ENCODE data around the gene GMPPA. TPM values are rescaled to one million over a fixed set of nuclear protein-coding genes. Genes with fewer than 3 reads are reported as not detected.

GMPPA gene
- total RNA-seq, 2 experiments from 2014 or later: 32.4 to 34.2 TPM

- ChIA-PET CTCF (interaction anchor here (1.0 to 4.6 kb wide), 10 partner anchors 8 to 117 kb away, joined by 3 to 34 read pairs (median 6); partner anchors contain the start of gene GMPPA), POLR2A (no interaction called here)
- Mint-ChIP-seq H3K27me3 (peaks cover 69% of the 10 kb centered on the region), H3K27ac (no peak overlapping the region), H3K4me3 (no peak overlapping the region), H3K9me3 (no peaks in the 10 kb centered on the region), H3K4me1 (ENCODE audit: low read depth) (peaks cover 7% of the 10 kb centered on the region), H3K36me3 (ENCODE audit: low read depth) (no peaks in the 10 kb centered on the region)
- DNase-seq: no peak
- no peak for ATAC-seq
- intact Hi-C loops (cut with micrococcal nuclease): no loop called here
- TF ChIP-seq CTCF (IDR thresholded peaks at IDR 0.05): no peak
Measured at GRCh38 chr2:219520079-219520478, 21.4 kb downstream of the GMPPA start.

GRCh38 chr2:219521066-219521880, 22.6 kb downstream of the GMPPA start:
- Mint-ChIP-seq H3K27ac (no peak overlapping the region), H3K27me3 (peaks cover 63% of the 10 kb centered on the region), H3K4me1 (ENCODE audit: low read depth) (peaks cover 7% of the 10 kb centered on the region), H3K9me3 (no peaks in the 10 kb centered on the region), H3K4me3 (no peak overlapping the region), H3K36me3 (ENCODE audit: low read depth) (no peaks in the 10 kb centered on the region)
- DNase-seq: peak; percentile 30
- CTCF ChIA-PET: interaction anchor here (0.6 to 4.6 kb wide), 13 partner anchors 9 to 118 kb away, joined by 3 to 34 read pairs (median 5); partner anchors contain the start of gene GMPPA
- intact Hi-C loops (cut with micrococcal nuclease): no loop called here
- ATAC-seq: peak; percentile 65
- peak; percentile 50 for TF ChIP-seq CTCF (IDR thresholded peaks at IDR 0.05)
- POLR2A ChIA-PET: interaction anchor here (0.6 kb wide), 1 partner anchor 1912 kb away, joined by 3 read pairs; no protein-coding TSS in a partner anchor

- Mint-ChIP-seq H3K4me3 (no peak overlapping the region), H3K9me3 (no peaks in the 10 kb centered on the region), H3K27me3 (peaks cover 62% of the 10 kb centered on the region), H3K4me1 (ENCODE audit: low read depth) (peaks cover 7% of the 10 kb centered on the region), H3K27ac (no peak overlapping the region), H3K36me3 (ENCODE audit: low read depth) (no peaks in the 10 kb centered on the region)
- intact Hi-C loops (cut with micrococcal nuclease): no loop called here
- CTCF ChIA-PET: interaction anchor here (0.9 to 10.0 kb wide), 9 partner anchors 8 to 55 kb away, joined by 3 to 283 read pairs (median 4); partner anchors contain the start of genes ASIC4 and GMPPA
- ATAC-seq (peak; percentile 28), DNase-seq (no peak)
- TF ChIP-seq CTCF (IDR thresholded peaks at IDR 0.05): no peak
- POLR2A ChIA-PET: interaction anchor here (0.6 kb wide), 1 partner anchor 1911 kb away, joined by 3 read pairs; no protein-coding TSS in a partner anchor
Measured at GRCh38 chr2:219522111-219523030, 23.7 kb downstream of the GMPPA start.

- POLR2A ChIA-PET: no interaction called here
- Mint-ChIP-seq H3K9me3 (no peaks in the 10 kb centered on the region), H3K27me3 (peaks cover 61% of the 10 kb centered on the region), H3K27ac (no peak overlapping the region), H3K36me3 (ENCODE audit: low read depth) (no peaks in the 10 kb centered on the region), H3K4me3 (no peak overlapping the region), H3K4me1 (ENCODE audit: low read depth) (peaks cover 7% of the 10 kb centered on the region)
- CTCF ChIA-PET: interaction anchor here (0.8 to 10.0 kb wide), 7 partner anchors 9 to 56 kb away, joined by 3 to 283 read pairs (median 4); partner anchors contain the start of genes ASIC4 and GMPPA
- ATAC-seq: peak; percentile 32
- peak; percentile 24 for DNase-seq
- intact Hi-C loops (cut with micrococcal nuclease): no loop called here
- TF ChIP-seq CTCF (IDR thresholded peaks at IDR 0.05): no peak
Measured at GRCh38 chr2:219523031-219523671, 24.5 kb downstream of the GMPPA start.
